Body of pancreas (tissue), 4 donors: ENCODE results near the gene STPG1.

Experiments used
- CTCF ChIP-seq, 7 experiments: fragments of 450-650 bp in 4 of 7; fragments of 200-600 bp in 3 of 7; sonication (generic) in 3 of 7; IDR thresholded peaks; one replicate each; pipeline ENCODE4 v1.5.1; 2016 to 2019; ENCODE audit warnings: antibody characterized with exemption in 7 of 7
- POLR2A ChIP-seq, 3 donors: fragments of 450-650 bp; IDR thresholded peaks; one replicate each; pipeline ENCODE4 v1.6.1; 2016; ENCODE audit warnings: antibody characterized with exemption in 3 of 3, mild to moderate bottlenecking in 2 of 3

GRCh38 chr1:24441480-24441879 is 27.9 kb upstream of the STPG1 start:
- TF ChIP-seq CTCF (IDR thresholded peaks at IDR 0.05) (no peak), POLR2A (IDR thresholded peaks at IDR 0.05) (no peak)
